PFSK-1 (cell line): ENCODE data around the gene SLC15A5.

Source experiments
- POLR2AphosphoS5 ChIP-seq: IDR thresholded peaks from 2 replicates; pipeline ENCODE4 v1.6.1; 2012; ENCODE audit warnings: low read depth, mild to moderate bottlenecking, control low read depth, low read length, moderate library complexity
- SIN3A ChIP-seq: IDR thresholded peaks from 2 replicates; pipeline ENCODE4 v1.6.1; 2012; ENCODE audit warnings: mild to moderate bottlenecking, low read length, moderate library complexity, borderline replicate concordance; ENCODE audit not compliant: insufficient read depth
- TAF1 ChIP-seq: IDR thresholded peaks from 2 replicates; pipeline ENCODE4 v1.6.1; 2012; ENCODE audit warnings: low read length, control low read depth, borderline replicate concordance; ENCODE audit not compliant: insufficient read depth

GRCh38 chr12:16218234-16218633 is 59.3 kb downstream of the SLC15A5 start:
- no peak for TF ChIP-seq POLR2AphosphoS5
- no peak for TF ChIP-seq SIN3A
- TF ChIP-seq TAF1 = no peak
